Left ventricle myocardium inferior (tissue), 1 donor: Measurements from ENCODE around the gene SLC10A2. TPM values are rescaled to one million over a fixed set of nuclear protein-coding genes. Genes with fewer than 3 reads are reported as not detected.
"Not testable (repeated sequence)": the region's sequence is repeated elsewhere in the genome, so short reads cannot be mapped to it uniquely, and the experiment has no call there.

Experiments used
- DNase-seq: peaks from one replicate; pipeline ENCODE4 v3.0.0-alpha.2; 2020
- H3K27ac ChIP-seq: fragments of 200-600 bp; replicated peaks from 2 replicates; pipeline ENCODE4 v1.8.0; 2021
- H3K27me3 ChIP-seq: fragments of 200-600 bp; 2 replicates; pipeline ENCODE4 v1.8.0; 2021; ENCODE audit warnings: low read depth
- H3K36me3 ChIP-seq: fragments of 200-600 bp; 2 replicates; pipeline ENCODE4 v1.8.0; 2021
- H3K4me1 ChIP-seq: fragments of 200-600 bp; 2 replicates; pipeline ENCODE4 v1.8.0; 2021
- H3K4me3 ChIP-seq: fragments of 200-600 bp; 2 replicates; pipeline ENCODE4 v1.8.0; 2021; ENCODE audit warnings: mild to moderate bottlenecking, moderate library complexity
- H3K9me3 ChIP-seq: fragments of 200-600 bp; replicated peaks from 2 replicates; pipeline ENCODE4 v1.8.0; 2021
- CTCF ChIP-seq: fragments of 200-600 bp; IDR thresholded peaks from 2 replicates; pipeline ENCODE4 v1.8.0; 2021; ENCODE audit warnings: antibody characterized with exemption, mild to moderate bottlenecking, borderline replicate concordance
- intact Hi-C: fragments of 100-400 bp; cut with micrococcal nuclease; formaldehyde crosslinking; loops from one replicate; pipeline ENCODE4 v1.11.0; 2022
- long read RNA-seq: library from polyadenylated mRNA; unstranded; transcript quantifications from one replicate; pipeline ENCODE4 v2.0.0, GENCODE V29; 2021
- total RNA-seq: library from RNA; stranded (reverse); fragmentation: NEBNext Ultra II Directional; extraction: Animal tissue kit (Norgen Biotek cat#: 25700); gene quantifications from one replicate; pipeline ENCODE4 v1.2.1, GENCODE V29; 2021
- donor health status: DM: no; HTN: yes; CAD: no; lungs with severe emphysema.

The SLC10A2 gene
- total RNA-seq: not detected
- long read RNA-seq: 0 reads

- intact Hi-C loops: no loop called here
- Histone ChIP-seq H3K27me3 (no peaks in the 10 kb centered on the region), H3K4me3 (no peak within 1 kb of the TSS), H3K36me3 (no peaks in the 10 kb centered on the region), H3K9me3 (no peaks in the 10 kb centered on the region), H3K27ac (no peak within 1 kb of the TSS), H3K4me1 (no peaks in the 10 kb centered on the region)
- TF ChIP-seq CTCF: no peak
- no peak for DNase-seq
These were observed at the start of gene SLC10A2 for GRCh38 chr13:103066079-103066780. SLC10A2 (minus strand) TSS chr13:103066417; CDS start chr13:103066249, 168 bp downstream.

GRCh38 chr13:103107580-103107979 is 41.4 kb upstream of the SLC10A2 start:
- intact Hi-C loops: no loop called here
- Histone ChIP-seq H3K9me3 (peaks cover 5% of the 10 kb centered on the region), H3K36me3 (no peaks in the 10 kb centered on the region), H3K4me1 (peaks cover under 1% of the 10 kb centered on the region), H3K4me3 (no peak overlapping the region), H3K27ac (no peak overlapping the region), H3K27me3 (peaks cover 5% of the 10 kb centered on the region)
- no peak for DNase-seq
- TF ChIP-seq CTCF: no peak

- no peak for TF ChIP-seq CTCF
- Histone ChIP-seq H3K27me3 (no peaks in the 10 kb centered on the region), H3K9me3 (peaks cover 5% of the 10 kb centered on the region), H3K4me1 (peaks cover 14% of the 10 kb centered on the region), H3K4me3 (no peak overlapping the region), H3K36me3 (no peaks in the 10 kb centered on the region), H3K27ac (no peak overlapping the region)
- intact Hi-C loops: no loop called here
- no peak for DNase-seq
These were observed 38.1 kb upstream of the SLC10A2 start for GRCh38 chr13:103104340-103104739.

- H3K4me3 ChIP-seq, intact Hi-C loops, H3K27me3 ChIP-seq, H3K9me3 ChIP-seq, H3K36me3 ChIP-seq, H3K27ac ChIP-seq, DNase-seq: not testable (repeated sequence)
- peaks cover 14% of the 10 kb centered on the region for H3K4me1 ChIP-seq
These were observed 37.2 kb upstream of the SLC10A2 start for GRCh38 chr13:103103456-103103855.

- Histone ChIP-seq H3K9me3 (peaks cover 5% of the 10 kb centered on the region), H3K27me3 (no peaks in the 10 kb centered on the region), H3K36me3 (no peaks in the 10 kb centered on the region), H3K4me3 (no peak overlapping the region), H3K27ac (no peak overlapping the region), H3K4me1 (peaks cover 14% of the 10 kb centered on the region)
- DNase-seq: no peak
- no peak for TF ChIP-seq CTCF
- intact Hi-C loops: no loop called here
These were observed 36.3 kb upstream of the SLC10A2 start for GRCh38 chr13:103102482-103102881.

GRCh38 chr13:103101901-103102300 is 35.7 kb upstream of the SLC10A2 start:
- no peaks in the 10 kb centered on the region for H3K36me3 ChIP-seq
- no peak for TF ChIP-seq CTCF
- no peak overlapping the region for H3K4me3 ChIP-seq
- H3K27me3 ChIP-seq: no peaks in the 10 kb centered on the region
- intact Hi-C loops: no loop called here
- H3K27ac ChIP-seq: no peak overlapping the region
- no peak for DNase-seq
- peaks cover 5% of the 10 kb centered on the region for H3K9me3 ChIP-seq
- peaks cover 14% of the 10 kb centered on the region for H3K4me1 ChIP-seq
